ENCODE results near the gene TMBIM4. TPM values are rescaled to one million over a fixed set of nuclear protein-coding genes. Genes with fewer than 3 reads are reported as not detected.

TMBIM4 gene
- total and polyA plus RNA-seq, 2 donors (not counting 3 experiments of a cell fraction or from before 2014, with no cell fraction given) = 74.1 to 370 TPM

DNA sequence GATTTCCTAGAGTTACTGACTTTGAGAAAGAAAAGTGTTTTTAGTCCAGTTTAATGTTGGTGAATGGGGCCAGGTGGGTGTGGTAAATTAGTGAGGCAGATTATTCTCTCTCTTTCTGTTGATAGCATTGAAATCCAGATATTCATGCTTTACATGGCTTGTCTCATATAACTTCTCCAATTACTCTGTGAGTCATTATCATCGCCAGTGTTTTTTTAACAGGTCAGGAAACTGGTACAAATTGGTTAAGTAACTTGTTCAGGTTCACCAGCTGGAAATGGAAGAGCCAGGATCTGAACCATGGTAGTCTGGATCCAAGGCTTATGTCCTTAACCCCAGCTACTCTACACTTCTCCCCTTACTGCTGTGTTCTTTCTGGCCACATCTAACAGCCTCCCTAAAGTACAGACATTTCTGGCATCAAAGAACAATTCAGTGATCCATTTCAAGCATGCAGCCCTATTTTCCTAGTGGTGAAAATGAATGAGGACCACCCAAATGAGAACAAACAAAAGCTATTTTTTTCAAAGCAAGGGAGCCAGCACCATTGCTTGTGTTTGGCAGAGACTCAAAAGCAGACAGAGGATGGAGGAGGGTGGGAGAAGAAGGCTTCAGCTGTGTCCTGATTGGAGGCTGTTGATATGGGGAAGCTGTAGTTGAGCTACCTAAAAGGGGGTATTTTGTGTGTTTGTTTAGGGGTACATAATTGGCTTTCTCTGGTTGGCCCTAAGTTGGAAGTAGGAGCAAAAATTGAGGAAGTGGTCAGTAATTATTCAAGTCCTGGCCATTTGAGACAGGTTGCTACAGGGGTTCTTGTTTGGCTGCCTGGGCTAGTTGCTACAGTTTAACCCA is 20.9 kb upstream of the TMBIM4 start:
- intact Hi-C loops (cut with micrococcal nuclease) (no loop called here), dilution Hi-C loops (cut with MboI; ENCODE audit: extremely low pct_ligation_motif_present, low sequenced_read_pairs) (no loop called here)
- FAIRE-seq (no peak), DNase-seq (ENCODE audit: low read depth, low spot score) (peak; percentile 31)
- Histone ChIP-seq H3K27me3 (ENCODE audit: control insufficient read depth in 2 of 2, insufficient read depth in 2 of 2, low read length in 2 of 2) (no peaks in the 10 kb centered on the region), H3K4me1 (ENCODE audit: control insufficient read depth, extremely low read depth, insufficient read depth, low read length) (peaks cover 20% of the 10 kb centered on the region), H3K9me3 (replicated peaks; ENCODE audit: control insufficient read depth, insufficient read depth, low read length) (no peaks in the 10 kb centered on the region), H2AFZ (ENCODE audit: low read depth, low read length) (no peak overlapping the region), H4K20me1 (replicated peaks; ENCODE audit: control insufficient read depth, extremely low read depth, insufficient read depth, low read length) (no peaks in the 10 kb centered on the region), H3K9ac (replicated peaks; ENCODE audit: extremely low read depth, insufficient read depth, low read length) (no peak overlapping the region), H3K4me2 (ENCODE audit: insufficient read depth, low read length) (peak overlapping the region; percentile 94), H3K27ac (ENCODE audit: insufficient read depth, low read depth, low read length) (no peak overlapping the region), H3K9me1 (replicated peaks; ENCODE audit: control insufficient read depth, extremely low read depth, insufficient read depth, low read length) (no peaks in the 10 kb centered on the region), H3K36me3 (ENCODE audit: control insufficient read depth in 2 of 2, extremely low read depth in 1 of 2, insufficient read depth in 2 of 2, low read length in 2 of 2) (no peaks in the 10 kb centered on the region), H3K79me2 (ENCODE audit: control insufficient read depth, insufficient read depth, low read length) (no peaks in the 10 kb centered on the region), H3K4me3 (replicated peaks in 1 of 3; ENCODE audit: insufficient read depth in 1 of 3, low read depth in 1 of 3, low read length in 3 of 3) (no peak overlapping the region)
- POLR2A ChIA-PET = no interaction called here
- TF ChIP-seq FOS (IDR thresholded peaks at IDR 0.05; ENCODE audit: borderline replicate concordance, insufficient read depth, low read length) (peak; percentile 33), EZH2 (IDR thresholded peaks at IDR 0.05; ENCODE audit: borderline replicate concordance, low read depth, low read length, severe bottlenecking) (no peak)
- TF ChIP-seq, protein P1, sequence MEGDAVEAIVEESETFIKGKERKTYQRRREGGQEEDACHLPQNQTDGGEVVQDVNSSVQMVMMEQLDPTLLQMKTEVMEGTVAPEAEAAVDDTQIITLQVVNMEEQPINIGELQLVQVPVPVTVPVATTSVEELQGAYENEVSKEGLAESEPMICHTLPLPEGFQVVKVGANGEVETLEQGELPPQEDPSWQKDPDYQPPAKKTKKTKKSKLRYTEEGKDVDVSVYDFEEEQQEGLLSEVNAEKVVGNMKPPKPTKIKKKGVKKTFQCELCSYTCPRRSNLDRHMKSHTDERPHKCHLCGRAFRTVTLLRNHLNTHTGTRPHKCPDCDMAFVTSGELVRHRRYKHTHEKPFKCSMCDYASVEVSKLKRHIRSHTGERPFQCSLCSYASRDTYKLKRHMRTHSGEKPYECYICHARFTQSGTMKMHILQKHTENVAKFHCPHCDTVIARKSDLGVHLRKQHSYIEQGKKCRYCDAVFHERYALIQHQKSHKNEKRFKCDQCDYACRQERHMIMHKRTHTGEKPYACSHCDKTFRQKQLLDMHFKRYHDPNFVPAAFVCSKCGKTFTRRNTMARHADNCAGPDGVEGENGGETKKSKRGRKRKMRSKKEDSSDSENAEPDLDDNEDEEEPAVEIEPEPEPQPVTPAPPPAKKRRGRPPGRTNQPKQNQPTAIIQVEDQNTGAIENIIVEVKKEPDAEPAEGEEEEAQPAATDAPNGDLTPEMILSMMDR (IDR thresholded peaks at IDR 0.05; ENCODE audit: extremely low read depth in 1 of 2, insufficient read depth in 1 of 2, low read depth in 1 of 2, low read length in 2 of 2) = no peak
- BruUV-seq (replicated peaks) = no TSS peak
- CTCF ChIA-PET = interaction anchor here (1.0 to 2.7 kb wide), 7 partner anchors 12 to 83 kb away, joined by 3 to 12 read pairs (median 4); no protein-coding TSS in a partner anchor
